GM21528 (cell line): ENCODE data around the gene CCDC170.
A peak's percentile ranks its signal among the peaks of the same experiment; 100 is the strongest.
"Not testable (repeated sequence)": the region's sequence is repeated elsewhere in the genome, so short reads cannot be mapped to it uniquely, and the experiment has no call there.

ENCODE experiments used
- ATAC-seq: cut with Tn5 transposase; IDR thresholded peaks from one replicate; pipeline ENCODE4 v1.9.1; 2021; ENCODE audit warnings: mild to moderate bottlenecking, moderate library complexity; ENCODE audit not compliant: unreplicated experiment, low FRiP score

CCDC170 gene

GRCh38 chr6:151493161-151493803, 535 bp upstream of the CCDC170 start:
- ATAC-seq: no peak

- no peak for ATAC-seq
These were observed 568 bp downstream of the CCDC170 start for GRCh38 chr6:151494235-151494935.

GRCh38 chr6:151494936-151495320, 1.1 kb downstream of the CCDC170 start:
- ATAC-seq: no peak

- ATAC-seq: no peak
These were observed 1.6 kb downstream of the CCDC170 start for GRCh38 chr6:151495380-151495779.

- ATAC-seq: peak; percentile 37
These were observed 4.1 kb downstream of the CCDC170 start for GRCh38 chr6:151497905-151498304.

GRCh38 chr6:151498327-151498726, 4.5 kb downstream of the CCDC170 start:
- peak; percentile 82 for ATAC-seq

GRCh38 chr6:151499551-151499950, 5.7 kb downstream of the CCDC170 start:
- ATAC-seq: no peak

- no peak for ATAC-seq
These were observed 7.8 kb downstream of the CCDC170 start for GRCh38 chr6:151501511-151502136.

GRCh38 chr6:151502499-151502898, 8.7 kb downstream of the CCDC170 start:
- ATAC-seq: no peak

GRCh38 chr6:151506761-151507160, 12.9 kb downstream of the CCDC170 start:
- ATAC-seq: no peak

GRCh38 chr6:151509048-151509447, 15.2 kb downstream of the CCDC170 start:
- no peak for ATAC-seq

GRCh38 chr6:151512481-151512880, 18.7 kb downstream of the CCDC170 start:
- no peak for ATAC-seq

GRCh38 chr6:151514000-151514730, 20.3 kb downstream of the CCDC170 start:
- ATAC-seq: no peak

GRCh38 chr6:151518992-151519391, 25.2 kb downstream of the CCDC170 start:
- ATAC-seq: not testable (repeated sequence)

- ATAC-seq: no peak
These were observed 29.2 kb downstream of the CCDC170 start for GRCh38 chr6:151523034-151523433.

- ATAC-seq: no peak
These were observed 30.2 kb downstream of the CCDC170 start for GRCh38 chr6:151524059-151524458.

GRCh38 chr6:151534576-151534975, 40.8 kb downstream of the CCDC170 start:
- no peak for ATAC-seq

GRCh38 chr6:151535476-151536187, 41.8 kb downstream of the CCDC170 start:
- ATAC-seq: no peak

- ATAC-seq: no peak
These were observed 42.3 kb downstream of the CCDC170 start for GRCh38 chr6:151536188-151536479.

- no peak for ATAC-seq
These were observed 43.7 kb downstream of the CCDC170 start for GRCh38 chr6:151537556-151537955.
